Astrocyte of the cerebellum (primary cell): Measurements from ENCODE around the gene NAALAD2.

Experiments used
- DNase-seq: peaks from one replicate; pipeline ENCODE4 v3.0.0-alpha.2; 2011; ENCODE audit warnings: low read depth
- H3K4me3 ChIP-seq: 2 replicates; pipeline ENCODE4 v1.5.1; 2011; ENCODE audit warnings: mild to moderate bottlenecking, low read depth, low read length, moderate library complexity
- in situ Hi-C: cut with HindIII; loops from 2 replicates; pipeline ENCODE4 v1.10.0; 2017; ENCODE audit warnings: low sequenced_read_pairs
- TF ChIP-seq, protein P1 (sequence below): IDR thresholded peaks from 2 replicates; pipeline ENCODE4 v1.5.1; 2012; ENCODE audit warnings: low read length, low read depth, moderate library complexity, mild to moderate bottlenecking; ENCODE audit errors: missing control alignments

NAALAD2 gene

DNA sequence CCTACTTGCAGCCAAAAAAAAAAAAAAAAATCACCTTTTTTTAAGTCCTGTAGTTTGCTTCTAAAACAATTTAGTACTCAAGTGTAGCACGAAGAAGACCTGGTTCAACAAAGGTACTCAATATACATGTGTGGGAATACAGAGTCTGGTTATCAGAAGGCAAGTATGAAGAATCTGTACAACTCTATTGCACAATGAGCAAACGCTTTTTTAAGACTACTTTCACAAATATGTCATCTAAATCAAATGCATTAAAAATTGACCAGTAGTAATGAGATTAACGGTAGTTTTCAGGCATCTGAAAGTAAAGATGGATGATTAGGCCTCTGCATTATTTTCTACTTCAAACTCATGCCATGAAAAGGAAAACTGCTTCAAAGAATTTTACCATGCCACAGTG is 78.9 kb downstream of the NAALAD2 start:
- TF ChIP-seq, protein P1, sequence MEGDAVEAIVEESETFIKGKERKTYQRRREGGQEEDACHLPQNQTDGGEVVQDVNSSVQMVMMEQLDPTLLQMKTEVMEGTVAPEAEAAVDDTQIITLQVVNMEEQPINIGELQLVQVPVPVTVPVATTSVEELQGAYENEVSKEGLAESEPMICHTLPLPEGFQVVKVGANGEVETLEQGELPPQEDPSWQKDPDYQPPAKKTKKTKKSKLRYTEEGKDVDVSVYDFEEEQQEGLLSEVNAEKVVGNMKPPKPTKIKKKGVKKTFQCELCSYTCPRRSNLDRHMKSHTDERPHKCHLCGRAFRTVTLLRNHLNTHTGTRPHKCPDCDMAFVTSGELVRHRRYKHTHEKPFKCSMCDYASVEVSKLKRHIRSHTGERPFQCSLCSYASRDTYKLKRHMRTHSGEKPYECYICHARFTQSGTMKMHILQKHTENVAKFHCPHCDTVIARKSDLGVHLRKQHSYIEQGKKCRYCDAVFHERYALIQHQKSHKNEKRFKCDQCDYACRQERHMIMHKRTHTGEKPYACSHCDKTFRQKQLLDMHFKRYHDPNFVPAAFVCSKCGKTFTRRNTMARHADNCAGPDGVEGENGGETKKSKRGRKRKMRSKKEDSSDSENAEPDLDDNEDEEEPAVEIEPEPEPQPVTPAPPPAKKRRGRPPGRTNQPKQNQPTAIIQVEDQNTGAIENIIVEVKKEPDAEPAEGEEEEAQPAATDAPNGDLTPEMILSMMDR = no peak
- H3K4me3 ChIP-seq = no peak overlapping the region
- no peak for DNase-seq
- in situ Hi-C loops = no loop called here

- no peak overlapping the region for H3K4me3 ChIP-seq
- TF ChIP-seq, protein P1 = no peak
- DNase-seq = no peak
- in situ Hi-C loops = no loop called here
These were observed 82.1 kb downstream of the NAALAD2 start for GRCh38 chr11:90216611-90217010.

GRCh38 chr11:90218606-90219005 is 84.1 kb downstream of the NAALAD2 start:
- DNase-seq = no peak
- TF ChIP-seq, protein P1 = no peak
- H3K4me3 ChIP-seq = no peak overlapping the region
- in situ Hi-C loops = no loop called here

DNA sequence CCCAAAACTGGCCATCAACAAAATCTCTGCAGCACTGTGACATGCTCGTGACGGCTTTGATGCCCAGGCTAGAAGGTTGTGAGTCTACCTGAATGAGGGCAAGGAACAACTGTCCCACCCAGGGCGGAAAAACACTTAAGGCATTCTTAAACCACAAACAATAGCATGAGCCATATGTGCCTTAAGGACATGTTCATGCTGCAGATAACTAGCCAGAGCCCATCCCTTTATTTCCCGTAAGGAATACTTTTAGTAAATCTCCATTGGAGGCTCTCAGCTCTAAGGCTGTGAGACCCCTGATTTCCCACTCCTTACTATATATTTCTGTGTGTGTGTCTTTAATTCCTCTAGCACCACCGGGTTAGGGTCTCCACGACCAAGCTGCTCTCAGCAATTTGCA is 85.0 kb downstream of the NAALAD2 start:
- no peak overlapping the region for H3K4me3 ChIP-seq
- in situ Hi-C loops = no loop called here
- no peak for DNase-seq
- TF ChIP-seq, protein P1 = no peak

DNA sequence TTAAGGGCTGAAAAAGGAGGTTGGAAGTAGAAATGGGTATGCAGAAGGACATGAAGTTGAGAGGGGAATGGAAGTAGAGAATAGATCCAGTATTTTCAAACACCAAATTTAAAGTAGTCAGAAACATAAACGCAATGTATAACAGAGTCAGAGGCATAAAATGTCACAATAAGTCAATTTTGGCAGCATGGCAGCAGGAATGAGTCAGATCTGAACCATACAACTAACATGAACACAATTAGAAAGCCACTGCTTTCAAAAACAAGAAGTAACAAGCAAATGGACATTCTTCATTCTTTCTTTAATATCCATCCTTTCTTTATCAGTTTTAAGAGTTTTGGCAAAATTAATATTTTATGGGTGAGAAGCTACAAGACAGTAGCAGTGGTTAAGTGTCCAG is 85.9 kb downstream of the NAALAD2 start:
- TF ChIP-seq, protein P1 = no peak
- in situ Hi-C loops = no loop called here
- DNase-seq = peak; percentile 24
- H3K4me3 ChIP-seq = no peak overlapping the region

- no peak for DNase-seq
- TF ChIP-seq, protein P1 = no peak
- peak overlapping the region; percentile 91 for H3K4me3 ChIP-seq
- in situ Hi-C loops = no loop called here
These were observed 87.5 kb downstream of the NAALAD2 start for GRCh38 chr11:90221803-90222458.
